ENCODE measurements around the gene SFTPA2.
"Not testable (repeated sequence)": the region's sequence is repeated elsewhere in the genome, so short reads cannot be mapped to it uniquely, and the experiment has no call there.

The SFTPA2 gene

GRCh38 chr10:79556961-79557360, 3.2 kb downstream of the SFTPA2 start:
- not testable (repeated sequence) for DNase-seq

- no peak for DNase-seq
These were observed 4.6 kb downstream of the SFTPA2 start for GRCh38 chr10:79555354-79556309.

- DNase-seq, result no peak
These were observed 8.1 kb downstream of the SFTPA2 start for GRCh38 chr10:79552143-79552542.

GRCh38 chr10:79547973-79548372, 12.2 kb downstream of the SFTPA2 start:
- peak; percentile 77 for DNase-seq

GRCh38 chr10:79547128-79547527, 13.1 kb downstream of the SFTPA2 start:
- DNase-seq, result not testable (repeated sequence)

GRCh38 chr10:79544926-79545659, 15.1 kb downstream of the SFTPA2 start:
- DNase-seq, result not testable (repeated sequence)

GRCh38 chr10:79544408-79544807, 15.8 kb downstream of the SFTPA2 start:
- not testable (repeated sequence) for DNase-seq

GRCh38 chr10:79542626-79543025, 17.6 kb downstream of the SFTPA2 start:
- DNase-seq, result peak; percentile 11

- peak; percentile 81 for DNase-seq
These were observed 19.3 kb downstream of the SFTPA2 start for GRCh38 chr10:79540930-79541329.

- DNase-seq, result not testable (repeated sequence)
These were observed 21.9 kb downstream of the SFTPA2 start for GRCh38 chr10:79538311-79538710.

- DNase-seq, result not testable (repeated sequence)
These were observed 26.4 kb downstream of the SFTPA2 start for GRCh38 chr10:79533903-79534175.

- not testable (repeated sequence) for DNase-seq
These were observed 26.9 kb downstream of the SFTPA2 start for GRCh38 chr10:79533142-79533902.

GRCh38 chr10:79528261-79528660, 31.9 kb downstream of the SFTPA2 start:
- DNase-seq, result not testable (repeated sequence)

GRCh38 chr10:79525049-79525710, 35.0 kb downstream of the SFTPA2 start:
- DNase-seq, result not testable (repeated sequence)

- DNase-seq, result not testable (repeated sequence)
These were observed 36.9 kb downstream of the SFTPA2 start for GRCh38 chr10:79523157-79523853.

- DNase-seq, result not testable (repeated sequence)
These were observed 37.7 kb downstream of the SFTPA2 start for GRCh38 chr10:79522464-79522863.

- not testable (repeated sequence) for DNase-seq
These were observed 38.5 kb downstream of the SFTPA2 start for GRCh38 chr10:79521751-79522150.

- DNase-seq, result not testable (repeated sequence)
These were observed 42.6 kb downstream of the SFTPA2 start for GRCh38 chr10:79517567-79517966.

GRCh38 chr10:79516532-79517205, 43.5 kb downstream of the SFTPA2 start:
- not testable (repeated sequence) for DNase-seq

- not testable (repeated sequence) for DNase-seq
These were observed 48.2 kb downstream of the SFTPA2 start, which contains the start of gene EIF5AL1 for GRCh38 chr10:79511891-79512583. Gene EIF5AL1, plus strand, starts transcription at chr10:79512533. Its CDS starts 117 bp downstream, at chr10:79512650.
